SK-N-SH treated with all-trans-retinoic acid at 6 μM for 48 hours (cell line): ENCODE results near the gene ZNF175.

ENCODE experiments used
- ATAC-seq: fragments of 200-7000 bp; cut with Tn5 transposase; 3 replicates; pipeline ENCODE4 v1.9.1; 2020; ENCODE audit warnings: mild to moderate bottlenecking, moderate library complexity
- BACH2 ChIP-seq: fragments of 250-450 bp; sonication (Bioruptor Pico); IDR thresholded peaks from 2 replicates; pipeline ENCODE4 v1.9.0; 2021; ENCODE audit warnings: mild to moderate bottlenecking, borderline replicate concordance
- CSDC2 ChIP-seq: fragments of 250-450 bp; sonication (Bioruptor Pico); IDR thresholded peaks from 2 replicates; pipeline ENCODE4 v1.5.0; 2020; ENCODE audit warnings: mild to moderate bottlenecking, moderate library complexity
- ESRRG ChIP-seq: fragments of 250-450 bp; sonication (Bioruptor Pico); IDR thresholded peaks from 2 replicates; pipeline ENCODE4 v1.6.1; 2021; ENCODE audit warnings: mild to moderate bottlenecking
- GLIS3 ChIP-seq: fragments of 250-450 bp; sonication (Bioruptor Pico); IDR thresholded peaks from 2 replicates; pipeline ENCODE4 v1.5.0; 2020; ENCODE audit warnings: mild to moderate bottlenecking, moderate library complexity
- ISL1 ChIP-seq: fragments of 250-450 bp; sonication (Bioruptor Pico); IDR thresholded peaks from 2 replicates; pipeline ENCODE4 v2.1.2; 2022; ENCODE audit warnings: mild to moderate bottlenecking, moderate library complexity
- OSR1 ChIP-seq: fragments of 250-450 bp; sonication (Bioruptor Pico); IDR thresholded peaks from 2 replicates; pipeline ENCODE4 v1.8.0; 2022; ENCODE audit warnings: moderate library complexity, mild to moderate bottlenecking, inconsistent platforms
- RARB ChIP-seq: fragments of 250-450 bp; sonication (Bioruptor Pico); IDR thresholded peaks from 2 replicates; pipeline ENCODE4 v1.8.0; 2021; ENCODE audit warnings: mild to moderate bottlenecking, moderate library complexity
- SNAI2 ChIP-seq: fragments of 250-450 bp; sonication (Bioruptor Pico); IDR thresholded peaks from 2 replicates; pipeline ENCODE4 v1.5.0; 2020; ENCODE audit warnings: mild to moderate bottlenecking, moderate library complexity
- TCF4 ChIP-seq: fragments of 250-450 bp; sonication (Bioruptor Pico); IDR thresholded peaks from 2 replicates; pipeline ENCODE4 v1.8.0; 2021; ENCODE audit warnings: mild to moderate bottlenecking, moderate library complexity, borderline replicate concordance
- TOX ChIP-seq: fragments of 250-450 bp; sonication (Bioruptor Pico); IDR thresholded peaks from 2 replicates; pipeline ENCODE4 v1.8.0; 2021; ENCODE audit warnings: mild to moderate bottlenecking, moderate library complexity, borderline replicate concordance
- ZC3H10 ChIP-seq: fragments of 250-450 bp; sonication (Bioruptor Pico); IDR thresholded peaks from 2 replicates; pipeline ENCODE4 v1.5.1; 2021; ENCODE audit warnings: mild to moderate bottlenecking, moderate library complexity
- ZFP3 ChIP-seq: fragments of 250-450 bp; sonication (Bioruptor Pico); IDR thresholded peaks from 2 replicates; pipeline ENCODE4 v1.5.0; 2020; ENCODE audit warnings: mild to moderate bottlenecking, moderate library complexity
- ZFP30 ChIP-seq: fragments of 450-650 bp; formaldehyde crosslinking; IDR thresholded peaks from 2 replicates; pipeline ENCODE4 v1.5.0; 2022; ENCODE audit warnings: mild to moderate bottlenecking, moderate library complexity
- ZNF565 ChIP-seq: fragments of 450-650 bp; formaldehyde crosslinking; conservative IDR thresholded peaks from 2 replicates; pipeline ENCODE4 v1.5.0; 2020; ENCODE audit warnings: low read depth, mild to moderate bottlenecking, moderate library complexity
- ZNF70 ChIP-seq: fragments of 450-650 bp; formaldehyde crosslinking; IDR thresholded peaks from 2 replicates; pipeline ENCODE4 v1.5.0; 2020; ENCODE audit warnings: mild to moderate bottlenecking, moderate library complexity
- ZNF8 ChIP-seq: fragments of 450-650 bp; formaldehyde crosslinking; IDR thresholded peaks from 2 replicates; pipeline ENCODE4 v1.5.0; 2020; ENCODE audit warnings: mild to moderate bottlenecking, moderate library complexity
- TF ChIP-seq, protein P1 (sequence below): fragments of 250-450 bp; sonication (Bioruptor Pico); IDR thresholded peaks from 2 replicates; pipeline ENCODE4 v1.5.0; 2020; ENCODE audit warnings: mild to moderate bottlenecking, moderate library complexity
- TF ChIP-seq, protein P2 (sequence below): fragments of 250-450 bp; sonication (Bioruptor Pico); IDR thresholded peaks from 2 replicates; pipeline ENCODE4 v1.5.1; 2021; ENCODE audit warnings: mild to moderate bottlenecking, moderate library complexity
- TF ChIP-seq, protein P3 (sequence below): fragments of 250-450 bp; sonication (Bioruptor Pico); IDR thresholded peaks from 2 replicates; pipeline ENCODE4 v1.5.1; 2020; ENCODE audit warnings: low read depth, mild to moderate bottlenecking, moderate library complexity

Gene ZNF175

DNA sequence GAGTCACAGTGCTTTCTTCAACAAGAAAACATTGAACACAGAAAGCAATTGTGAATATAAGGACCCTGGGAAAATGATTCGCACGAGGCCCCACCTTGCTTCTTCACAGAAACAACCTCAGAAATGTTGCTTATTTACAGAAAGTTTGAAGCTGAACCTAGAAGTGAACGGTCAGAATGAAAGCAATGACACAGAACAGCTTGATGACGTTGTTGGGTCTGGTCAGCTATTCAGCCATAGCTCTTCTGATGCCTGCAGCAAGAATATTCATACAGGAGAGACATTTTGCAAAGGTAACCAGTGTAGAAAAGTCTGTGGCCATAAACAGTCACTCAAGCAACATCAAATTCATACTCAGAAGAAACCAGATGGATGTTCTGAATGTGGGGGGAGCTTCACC is 15.7 kb downstream of the ZNF175 start:
- no peak for ATAC-seq
- TF ChIP-seq ESRRG, result no peak

DNA sequence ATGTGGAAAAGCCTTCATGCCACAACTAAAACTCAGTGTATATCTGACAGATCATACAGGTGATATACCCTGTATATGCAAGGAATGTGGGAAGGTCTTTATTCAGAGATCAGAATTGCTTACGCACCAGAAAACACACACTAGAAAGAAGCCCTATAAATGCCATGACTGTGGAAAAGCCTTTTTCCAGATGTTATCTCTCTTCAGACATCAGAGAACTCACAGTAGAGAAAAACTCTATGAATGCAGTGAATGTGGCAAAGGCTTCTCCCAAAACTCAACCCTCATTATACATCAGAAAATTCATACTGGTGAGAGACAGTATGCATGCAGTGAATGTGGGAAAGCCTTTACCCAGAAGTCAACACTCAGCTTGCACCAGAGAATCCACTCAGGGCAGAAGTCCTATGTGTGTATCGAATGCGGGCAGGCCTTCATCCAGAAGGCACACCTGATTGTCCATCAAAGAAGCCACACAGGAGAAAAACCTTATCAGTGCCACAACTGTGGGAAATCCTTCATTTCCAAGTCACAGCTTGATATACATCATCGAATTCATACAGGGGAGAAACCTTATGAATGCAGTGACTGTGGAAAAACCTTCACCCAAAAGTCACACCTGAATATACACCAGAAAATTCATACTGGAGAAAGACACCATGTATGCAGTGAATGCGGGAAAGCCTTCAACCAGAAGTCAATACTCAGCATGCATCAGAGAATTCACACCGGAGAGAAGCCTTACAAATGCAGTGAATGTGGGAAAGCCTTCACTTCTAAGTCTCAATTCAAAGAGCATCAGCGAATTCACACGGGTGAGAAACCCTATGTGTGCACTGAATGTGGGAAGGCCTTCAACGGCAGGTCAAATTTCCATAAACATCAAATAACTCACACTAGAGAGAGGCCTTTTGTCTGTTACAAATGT is 16.4 kb downstream of the ZNF175 start:
- ATAC-seq, result no peak
- TF ChIP-seq ZNF70 (no peak), ESRRG (no peak), RARB (CRISPR knock-in tag) (no peak), ZNF8 (CRISPR knock-in tag) (no peak), GLIS3 (no peak), ZFP3 (CRISPR knock-in tag) (no peak), ZFP30 (no peak), ZC3H10 (CRISPR knock-in tag) (no peak), CSDC2 (no peak), ZNF565 (CRISPR knock-in tag) (no peak)
- TF ChIP-seq, protein P1, sequence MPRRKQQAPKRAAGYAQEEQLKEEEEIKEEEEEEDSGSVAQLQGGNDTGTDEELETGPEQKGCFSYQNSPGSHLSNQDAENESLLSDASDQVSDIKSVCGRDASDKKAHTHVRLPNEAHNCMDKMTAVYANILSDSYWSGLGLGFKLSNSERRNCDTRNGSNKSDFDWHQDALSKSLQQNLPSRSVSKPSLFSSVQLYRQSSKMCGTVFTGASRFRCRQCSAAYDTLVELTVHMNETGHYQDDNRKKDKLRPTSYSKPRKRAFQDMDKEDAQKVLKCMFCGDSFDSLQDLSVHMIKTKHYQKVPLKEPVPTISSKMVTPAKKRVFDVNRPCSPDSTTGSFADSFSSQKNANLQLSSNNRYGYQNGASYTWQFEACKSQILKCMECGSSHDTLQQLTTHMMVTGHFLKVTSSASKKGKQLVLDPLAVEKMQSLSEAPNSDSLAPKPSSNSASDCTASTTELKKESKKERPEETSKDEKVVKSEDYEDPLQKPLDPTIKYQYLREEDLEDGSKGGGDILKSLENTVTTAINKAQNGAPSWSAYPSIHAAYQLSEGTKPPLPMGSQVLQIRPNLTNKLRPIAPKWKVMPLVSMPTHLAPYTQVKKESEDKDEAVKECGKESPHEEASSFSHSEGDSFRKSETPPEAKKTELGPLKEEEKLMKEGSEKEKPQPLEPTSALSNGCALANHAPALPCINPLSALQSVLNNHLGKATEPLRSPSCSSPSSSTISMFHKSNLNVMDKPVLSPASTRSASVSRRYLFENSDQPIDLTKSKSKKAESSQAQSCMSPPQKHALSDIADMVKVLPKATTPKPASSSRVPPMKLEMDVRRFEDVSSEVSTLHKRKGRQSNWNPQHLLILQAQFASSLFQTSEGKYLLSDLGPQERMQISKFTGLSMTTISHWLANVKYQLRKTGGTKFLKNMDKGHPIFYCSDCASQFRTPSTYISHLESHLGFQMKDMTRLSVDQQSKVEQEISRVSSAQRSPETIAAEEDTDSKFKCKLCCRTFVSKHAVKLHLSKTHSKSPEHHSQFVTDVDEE (CRISPR knock-in tag), result no peak
- TF ChIP-seq, protein P2, sequence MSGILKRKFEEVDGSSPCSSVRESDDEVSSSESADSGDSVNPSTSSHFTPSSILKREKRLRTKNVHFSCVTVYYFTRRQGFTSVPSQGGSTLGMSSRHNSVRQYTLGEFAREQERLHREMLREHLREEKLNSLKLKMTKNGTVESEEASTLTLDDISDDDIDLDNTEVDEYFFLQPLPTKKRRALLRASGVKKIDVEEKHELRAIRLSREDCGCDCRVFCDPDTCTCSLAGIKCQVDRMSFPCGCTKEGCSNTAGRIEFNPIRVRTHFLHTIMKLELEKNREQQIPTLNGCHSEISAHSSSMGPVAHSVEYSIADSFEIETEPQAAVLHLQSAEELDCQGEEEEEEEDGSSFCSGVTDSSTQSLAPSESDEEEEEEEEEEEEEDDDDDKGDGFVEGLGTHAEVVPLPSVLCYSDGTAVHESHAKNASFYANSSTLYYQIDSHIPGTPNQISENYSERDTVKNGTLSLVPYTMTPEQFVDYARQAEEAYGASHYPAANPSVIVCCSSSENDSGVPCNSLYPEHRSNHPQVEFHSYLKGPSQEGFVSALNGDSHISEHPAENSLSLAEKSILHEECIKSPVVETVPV (CRISPR knock-in tag), result no peak

DNA sequence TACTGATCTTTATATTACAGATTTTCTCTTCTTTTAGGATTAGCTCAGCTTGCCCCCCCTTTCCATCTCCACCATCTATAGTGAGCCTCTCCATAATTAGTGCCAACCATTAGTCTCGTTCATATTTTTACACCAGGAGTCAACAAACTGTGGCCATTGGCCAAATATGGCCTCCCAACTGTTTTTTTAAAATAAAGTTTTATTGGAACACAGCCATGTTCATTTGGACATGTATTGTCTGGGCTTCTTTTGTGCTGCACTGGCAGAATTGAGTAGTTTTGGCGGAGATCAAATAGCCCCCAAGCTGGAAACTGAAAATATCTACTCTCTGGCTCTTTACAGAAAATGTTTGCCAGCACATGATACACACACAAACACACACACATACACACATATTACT is 18.4 kb downstream of the ZNF175 start:
- no peak for TF ChIP-seq ZC3H10 (CRISPR knock-in tag)
- TF ChIP-seq, protein P2 (CRISPR knock-in tag), result no peak
- TF ChIP-seq BACH2, result no peak
- TF ChIP-seq, protein P3, sequence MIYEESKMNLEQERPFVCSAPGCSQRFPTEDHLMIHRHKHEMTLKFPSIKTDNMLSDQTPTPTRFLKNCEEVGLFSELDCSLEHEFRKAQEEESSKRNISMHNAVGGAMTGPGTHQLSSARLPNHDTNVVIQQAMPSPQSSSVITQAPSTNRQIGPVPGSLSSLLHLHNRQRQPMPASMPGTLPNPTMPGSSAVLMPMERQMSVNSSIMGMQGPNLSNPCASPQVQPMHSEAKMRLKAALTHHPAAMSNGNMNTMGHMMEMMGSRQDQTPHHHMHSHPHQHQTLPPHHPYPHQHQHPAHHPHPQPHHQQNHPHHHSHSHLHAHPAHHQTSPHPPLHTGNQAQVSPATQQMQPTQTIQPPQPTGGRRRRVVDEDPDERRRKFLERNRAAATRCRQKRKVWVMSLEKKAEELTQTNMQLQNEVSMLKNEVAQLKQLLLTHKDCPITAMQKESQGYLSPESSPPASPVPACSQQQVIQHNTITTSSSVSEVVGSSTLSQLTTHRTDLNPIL (CRISPR knock-in tag), result no peak
- no peak for TF ChIP-seq ESRRG
- TF ChIP-seq GLIS3, result no peak
- no peak for TF ChIP-seq SNAI2
- TF ChIP-seq ZNF70, result no peak
- no peak for TF ChIP-seq TOX (CRISPR knock-in tag)
- no peak for TF ChIP-seq OSR1 (CRISPR knock-in tag)
- TF ChIP-seq ZFP3 (CRISPR knock-in tag), result no peak
- no peak for TF ChIP-seq CSDC2
- no peak for TF ChIP-seq TCF4 (CRISPR knock-in tag)
- TF ChIP-seq ZNF8 (CRISPR knock-in tag), result no peak
- no peak for TF ChIP-seq RARB (CRISPR knock-in tag)
- TF ChIP-seq ISL1, result no peak
- TF ChIP-seq, protein P1 (CRISPR knock-in tag), result no peak
- ATAC-seq, result no peak
